HG03039 (cell line): ENCODE results near the gene CDK3.

Experiments
- ATAC-seq: cut with Tn5 transposase; IDR thresholded peaks from one replicate; pipeline ENCODE4 v1.9.1; 2021; ENCODE audit warnings: mild to moderate bottlenecking, moderate library complexity; ENCODE audit not compliant: unreplicated experiment

CDK3 gene

DNA sequence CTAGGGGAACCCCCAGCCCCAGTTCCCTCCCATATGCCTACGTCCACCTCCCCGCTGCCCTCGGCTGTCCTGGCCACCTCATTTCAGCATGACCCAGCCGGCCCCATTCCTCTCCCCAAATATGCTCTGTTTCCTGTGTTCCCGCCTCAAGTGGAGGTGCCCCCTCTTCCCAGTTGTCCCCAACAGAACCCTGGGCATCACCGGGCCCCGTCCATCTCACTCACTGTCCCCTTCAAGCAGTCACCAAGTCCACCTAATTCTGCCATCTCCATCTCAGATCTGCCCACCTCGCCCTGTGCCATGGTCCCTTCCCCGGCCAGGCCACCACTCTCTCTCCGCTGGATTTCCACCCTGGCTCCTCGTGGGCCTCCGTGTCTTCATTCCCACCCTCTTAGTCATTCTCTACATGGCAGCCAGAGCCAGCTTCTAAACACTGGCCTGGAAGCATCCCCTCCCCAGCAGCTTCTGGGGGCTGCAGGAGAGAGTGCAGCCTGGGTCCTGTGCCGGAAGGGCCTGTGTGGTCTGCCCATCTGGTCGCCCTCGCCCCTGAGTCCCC is 12.8 kb downstream of the CDK3 start:
- no peak for ATAC-seq

- ATAC-seq: no peak
These were observed 13.7 kb downstream of the CDK3 start for GRCh38 chr17:76014100-76014924.

- ATAC-seq: no peak
These were observed 14.2 kb downstream of the CDK3 start for GRCh38 chr17:76014925-76015261.

GRCh38 chr17:76017481-76018339 is 17.1 kb downstream of the CDK3 start:
- no peak for ATAC-seq

GRCh38 chr17:76018340-76018680 is 17.7 kb downstream of the CDK3 start:
- no peak for ATAC-seq

- ATAC-seq: no peak
These were observed 18.1 kb downstream of the CDK3 start for GRCh38 chr17:76018801-76019200.

DNA sequence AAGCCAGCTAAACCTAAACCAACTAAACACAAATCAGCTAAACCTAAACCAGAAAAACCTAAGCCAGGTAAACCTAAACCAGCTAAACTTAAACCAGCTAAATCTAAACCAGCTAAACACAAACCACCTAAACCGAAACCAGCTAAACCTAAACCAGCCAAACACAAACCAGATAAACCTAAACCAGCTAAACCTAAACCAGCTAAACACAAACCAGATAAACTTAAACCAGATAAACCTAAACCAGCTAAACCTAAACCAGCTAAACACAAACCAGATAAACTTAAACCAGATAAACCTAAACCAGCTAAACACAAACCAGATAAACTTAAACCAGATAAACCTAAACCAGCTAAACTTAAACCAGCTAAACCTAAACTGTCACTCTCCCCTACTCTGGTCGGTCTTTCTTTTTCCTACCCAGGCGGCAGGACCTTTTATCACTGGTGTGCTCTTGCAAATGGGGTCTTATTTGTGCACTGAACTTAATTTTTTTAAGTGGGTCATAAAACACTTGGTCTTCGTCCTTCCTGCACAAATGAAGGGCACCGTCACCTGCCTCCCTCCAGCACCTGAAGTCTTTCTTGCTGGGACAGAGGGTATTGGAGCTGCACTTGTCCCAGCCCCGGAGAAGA is 19.3 kb downstream of the CDK3 start:
- no peak for ATAC-seq

DNA sequence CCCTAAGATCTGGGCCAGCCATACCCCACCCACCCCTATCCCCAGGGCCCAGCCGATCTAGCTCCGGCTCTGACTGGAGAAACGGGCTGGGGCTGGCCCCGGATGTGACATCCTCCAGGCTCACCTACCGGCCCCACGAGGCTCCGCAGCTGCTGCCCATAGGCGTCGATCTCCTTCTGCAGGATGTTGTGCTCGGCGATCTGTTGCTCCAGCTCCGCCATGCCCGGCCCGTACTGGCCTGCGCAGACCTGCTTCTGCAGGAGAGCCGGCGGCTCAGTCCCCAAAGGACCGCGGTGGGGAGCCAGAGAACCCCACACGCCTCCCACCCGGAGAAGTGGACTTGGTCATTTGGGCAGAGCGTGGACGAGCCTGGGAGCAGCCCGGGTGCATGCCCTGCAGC is 21.6 kb downstream of the CDK3 start:
- ATAC-seq: no peak

DNA sequence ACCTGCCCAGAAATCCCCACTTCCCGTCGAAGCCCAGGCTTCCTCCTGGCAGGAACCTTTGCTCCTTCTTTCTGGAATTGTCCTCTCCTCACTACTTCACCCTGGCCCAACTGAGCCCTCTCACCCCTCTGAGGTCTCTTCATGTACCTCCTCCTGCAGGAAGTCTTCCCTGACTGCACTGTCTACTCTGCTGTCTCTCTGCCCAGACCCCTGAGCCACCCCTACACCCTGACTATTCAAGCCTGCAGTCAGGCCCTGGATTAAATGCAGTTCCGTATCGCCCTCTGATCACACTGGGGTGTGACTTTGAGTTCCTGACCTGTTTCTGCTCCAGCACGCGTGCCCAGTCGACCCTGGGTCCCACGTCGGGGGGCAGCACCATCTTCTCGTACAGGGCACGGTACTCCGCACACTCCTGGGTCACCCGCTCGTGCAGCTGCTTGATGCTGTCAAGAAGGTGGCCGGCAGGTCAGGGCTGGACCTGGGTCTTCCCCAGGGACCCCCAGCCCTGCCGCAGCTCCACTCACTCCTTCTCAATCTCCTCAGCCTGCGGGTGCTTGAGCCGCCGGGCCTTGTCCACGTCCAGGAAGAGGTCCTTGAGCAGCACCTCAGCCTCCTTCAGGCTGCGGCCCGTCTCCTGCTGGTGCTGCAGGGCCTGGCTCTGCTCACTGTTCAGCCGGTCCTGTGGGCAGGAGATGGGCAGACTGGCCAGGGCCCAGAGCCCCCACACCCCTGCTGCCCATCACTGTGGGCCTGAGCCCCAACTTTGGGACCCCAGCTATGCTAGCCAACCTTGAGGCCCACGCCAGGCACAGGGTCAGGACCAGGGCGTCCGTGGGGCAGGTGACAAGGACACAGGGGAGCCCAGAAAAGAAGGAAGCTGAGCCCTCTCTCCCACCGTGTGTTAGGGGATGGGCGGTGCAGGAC is 22.6 kb downstream of the CDK3 start:
- ATAC-seq: no peak

GRCh38 chr17:76023900-76024237 is 23.2 kb downstream of the CDK3 start:
- ATAC-seq: no peak

GRCh38 chr17:76024353-76024752 is 23.7 kb downstream of the CDK3 start:
- ATAC-seq: no peak

DNA sequence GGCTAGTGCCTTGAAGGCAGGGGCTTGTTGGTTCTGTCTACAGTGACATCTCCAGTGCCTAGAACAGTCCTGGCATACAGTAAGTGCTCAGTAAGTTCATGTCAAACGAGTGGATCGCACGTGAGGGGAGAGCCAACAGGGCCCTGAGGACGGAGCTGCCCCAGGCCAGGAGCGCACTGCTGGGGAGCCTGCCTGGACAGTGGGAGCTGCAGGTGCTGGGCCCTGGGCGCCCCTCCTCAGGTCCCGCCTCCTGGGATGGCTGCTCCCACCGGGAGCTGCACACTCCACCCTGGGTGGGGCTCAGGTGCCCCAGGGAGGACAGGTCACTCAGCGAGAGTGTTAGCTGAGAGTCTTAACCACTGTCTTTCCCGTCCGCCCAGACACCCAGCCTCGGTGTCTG is 24.6 kb downstream of the CDK3 start:
- ATAC-seq: no peak

DNA sequence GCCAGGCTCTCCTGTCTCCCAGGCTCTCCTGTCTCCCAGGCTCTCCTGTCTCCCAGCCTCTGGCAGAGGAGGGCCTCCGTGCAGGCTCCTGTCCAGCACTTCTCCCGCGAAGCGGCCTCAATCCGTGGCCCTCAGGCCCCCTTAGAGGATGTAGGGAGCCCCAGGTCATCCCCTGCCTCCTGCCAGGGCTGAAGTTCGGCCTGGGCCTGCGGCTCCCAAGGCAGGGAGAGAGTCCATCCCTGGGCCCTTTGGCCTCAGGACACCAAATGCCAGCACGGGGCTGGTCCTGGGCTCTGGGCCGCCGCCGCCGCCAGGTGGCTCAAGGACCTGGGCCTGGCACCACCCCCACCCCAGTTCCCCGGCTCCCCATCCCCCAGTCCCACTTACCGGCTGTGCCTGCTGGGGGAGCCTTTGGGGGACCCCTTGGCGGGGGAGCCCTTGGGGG is 26.1 kb downstream of the CDK3 start:
- ATAC-seq: no peak

- no peak for ATAC-seq
These were observed 26.6 kb downstream of the CDK3 start, which contains the start of gene EVPL for GRCh38 chr17:76027159-76027839. Gene EVPL (minus strand): TSS chr17:76027306. CDS start chr17:76027198, 108 bp downstream.

DNA sequence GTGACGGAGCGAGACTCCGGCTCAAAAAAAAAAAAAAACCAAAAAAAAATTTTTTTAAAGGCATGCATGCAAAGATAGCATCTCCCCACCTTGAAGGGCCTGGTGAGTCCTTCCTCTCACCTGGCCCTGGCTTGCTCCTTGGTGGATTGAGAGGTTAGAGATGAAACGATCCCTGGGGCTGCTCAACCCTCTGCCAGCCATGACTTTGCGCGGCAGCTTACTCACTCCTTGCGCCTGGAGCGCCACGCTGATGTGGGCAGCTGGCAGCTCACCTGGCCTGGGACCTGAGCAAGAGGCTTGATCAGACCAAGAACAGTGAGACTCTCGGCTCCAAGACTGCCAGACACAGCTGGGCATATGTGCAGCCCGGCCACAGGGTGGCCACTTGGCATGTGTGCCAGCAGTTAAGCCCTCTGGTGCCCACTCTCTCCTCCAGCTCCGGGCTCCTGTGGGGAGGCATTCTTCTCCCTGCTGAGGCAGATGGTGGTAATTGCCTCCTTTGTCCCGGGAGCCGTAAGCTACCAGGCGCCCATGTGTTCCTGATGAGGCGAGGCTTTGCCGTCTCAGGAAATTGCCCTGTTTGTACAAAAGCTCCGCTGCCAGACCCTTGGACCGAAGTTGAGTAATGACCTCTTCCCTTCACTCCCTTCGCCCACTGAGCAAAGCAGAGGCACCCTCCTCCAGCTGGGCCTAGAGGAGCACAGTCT is 31.6 kb downstream of the CDK3 start:
- ATAC-seq: no peak

DNA sequence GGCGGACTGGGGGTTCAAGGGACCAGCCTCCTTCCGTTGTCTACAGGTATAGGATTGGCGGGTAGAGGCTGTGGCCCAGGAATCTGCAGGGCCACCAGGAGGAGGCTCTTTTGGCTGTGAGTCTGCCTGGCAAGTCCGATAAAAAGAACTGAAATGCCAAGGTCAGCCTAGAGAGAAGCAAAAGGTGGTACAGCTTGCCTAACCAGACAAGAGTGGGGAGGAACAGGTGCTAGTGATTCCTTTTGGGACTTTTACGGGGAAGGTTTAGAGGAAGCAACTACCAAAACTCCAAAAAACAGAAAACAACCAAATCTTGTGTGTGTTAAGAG is 32.1 kb downstream of the CDK3 start:
- ATAC-seq: no peak

DNA sequence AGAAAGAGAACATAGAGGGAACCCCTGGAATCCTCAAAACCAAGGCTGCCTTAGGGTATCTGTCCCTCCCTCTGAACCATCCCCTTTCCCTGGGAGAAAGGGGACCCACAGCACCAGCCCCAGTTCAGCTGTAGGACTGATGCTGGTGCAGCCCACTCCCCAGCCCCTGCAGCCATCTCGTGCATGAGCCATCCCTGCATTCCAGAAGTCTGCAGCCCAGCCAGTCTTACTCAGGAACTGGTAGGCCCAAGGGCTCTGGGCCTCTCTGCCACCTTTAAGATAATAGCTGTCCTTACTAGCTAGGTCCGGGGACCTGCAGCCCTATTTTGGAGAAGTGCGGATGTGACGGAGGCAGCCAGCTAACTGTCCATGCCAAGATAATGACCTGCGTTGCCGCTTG is 32.5 kb downstream of the CDK3 start:
- ATAC-seq: no peak

GRCh38 chr17:76034428-76035350 is 34.0 kb downstream of the CDK3 start:
- no peak for ATAC-seq
